SK-N-SH (cell line): ENCODE results near the gene ACTC1.

ENCODE experiments used
- CHD2 ChIP-seq: fragments of 150-350 bp; IDR thresholded peaks from 2 replicates; pipeline ENCODE4 v1.6.1; 2018; ENCODE audit warnings: low read length; ENCODE audit not compliant: partially characterized antibody
- CTCF ChIP-seq: fragments of 200-600 bp; sonication (generic); IDR thresholded peaks from 2 replicates; pipeline ENCODE4 v1.6.1; 2017; ENCODE audit warnings: antibody characterized with exemption, mild to moderate bottlenecking, moderate library complexity
- JUND ChIP-seq: IDR thresholded peaks from 2 replicates; pipeline ENCODE4 v1.4.0; 2012
- MAX ChIP-seq: IDR thresholded peaks from 2 replicates; pipeline ENCODE4 v1.4.0; 2012; ENCODE audit warnings: low read depth
- MXI1 ChIP-seq: IDR thresholded peaks from 2 replicates; pipeline ENCODE4 v1.6.1; 2012; ENCODE audit warnings: mild to moderate bottlenecking, low read depth, low read length, improper control_type of control experiment
- POLR2AphosphoS5 ChIP-seq: IDR thresholded peaks from 2 replicates; pipeline ENCODE4 v1.6.1; 2012; ENCODE audit warnings: low read depth, low read length
- REST ChIP-seq: IDR thresholded peaks from 2 replicates; pipeline ENCODE4 v1.6.1; 2012; ENCODE audit warnings: mild to moderate bottlenecking, low read depth, low read length, moderate library complexity
- RFX5 ChIP-seq: IDR thresholded peaks from 2 replicates; pipeline ENCODE4 v1.6.1; 2012; ENCODE audit warnings: mild to moderate bottlenecking, improper control_type of control experiment, low read length
- SMC3 ChIP-seq: IDR thresholded peaks from 2 replicates; pipeline ENCODE4 v1.6.1; 2012; ENCODE audit warnings: low read depth, low read length, improper control_type of control experiment
- TEAD4 ChIP-seq: IDR thresholded peaks from 2 replicates; pipeline ENCODE4 v1.4.0; 2012; ENCODE audit warnings: mild to moderate bottlenecking, borderline replicate concordance; ENCODE audit not compliant: insufficient read depth
- YY1 ChIP-seq: IDR thresholded peaks from 2 replicates; pipeline ENCODE4 v1.4.0; 2012; ENCODE audit warnings: low read depth, mild to moderate bottlenecking

- TF ChIP-seq POLR2AphosphoS5 = no peak
- no peak for TF ChIP-seq CTCF
- no peak for TF ChIP-seq MAX
- no peak for TF ChIP-seq REST
- TF ChIP-seq YY1 = no peak
- no peak for TF ChIP-seq TEAD4
- no peak for TF ChIP-seq CHD2
- TF ChIP-seq SMC3 = no peak
- no peak for TF ChIP-seq JUND
- no peak for TF ChIP-seq MXI1
- TF ChIP-seq RFX5 = no peak
Measured at GRCh38 chr15:34782901-34783300, 12.4 kb downstream of the ACTC1 start.
